Ishikawa (cell line): ENCODE data around the gene STOML1.

Experiments
- CEBPB ChIP-seq: IDR thresholded peaks from 2 replicates; pipeline ENCODE4 v1.6.1; 2012
- CREB1 ChIP-seq: IDR thresholded peaks from 2 replicates; pipeline ENCODE4 v1.6.1; 2012; ENCODE audit warnings: low read depth
- EGR1 ChIP-seq: IDR thresholded peaks from 2 replicates; pipeline ENCODE4 v1.6.1; 2012
- EP300 ChIP-seq: IDR thresholded peaks from 2 replicates; pipeline ENCODE4 v1.6.1; 2012; ENCODE audit warnings: borderline replicate concordance
- FOXM1 ChIP-seq: IDR thresholded peaks from 2 replicates; pipeline ENCODE4 v1.6.1; 2012; ENCODE audit warnings: low read depth, borderline replicate concordance
- MAX ChIP-seq: IDR thresholded peaks from 2 replicates; pipeline ENCODE4 v1.6.1; 2012
- NFIC ChIP-seq: IDR thresholded peaks from 2 replicates; pipeline ENCODE4 v1.6.1; 2012
- RAD21 ChIP-seq: IDR thresholded peaks from 2 replicates; pipeline ENCODE4 v1.6.1; 2012; ENCODE audit warnings: low read depth
- REST ChIP-seq: IDR thresholded peaks from 2 replicates; pipeline ENCODE4 v1.6.1; 2012; ENCODE audit warnings: low read depth, mild to moderate bottlenecking
- TAF1 ChIP-seq: IDR thresholded peaks from 2 replicates; pipeline ENCODE4 v1.6.1; 2012; ENCODE audit warnings: low read depth, mild to moderate bottlenecking
- TCF12 ChIP-seq: IDR thresholded peaks from 2 replicates; pipeline ENCODE4 v1.6.1; 2012; ENCODE audit warnings: low read depth
- TEAD4 ChIP-seq: IDR thresholded peaks from 2 replicates; pipeline ENCODE4 v1.6.1; 2012
- USF1 ChIP-seq: IDR thresholded peaks from 2 replicates; pipeline ENCODE4 v1.6.1; 2012
- YY1 ChIP-seq: IDR thresholded peaks from 2 replicates; pipeline ENCODE4 v1.6.1; 2012; ENCODE audit warnings: low read depth
- ZBTB7A ChIP-seq: IDR thresholded peaks from 2 replicates; pipeline ENCODE4 v1.6.1; 2012; ENCODE audit warnings: low read depth

The STOML1 gene

GRCh38 chr15:73940061-73940981 lies 51.8 kb downstream of the STOML1 start:
- TF ChIP-seq CEBPB = no peak
- TF ChIP-seq MAX = no peak
- no peak for TF ChIP-seq NFIC

GRCh38 chr15:73939138-73939537 lies 53.0 kb downstream of the STOML1 start:
- no peak for TF ChIP-seq CREB1
- no peak for TF ChIP-seq USF1
- TF ChIP-seq ZBTB7A = no peak

GRCh38 chr15:73937726-73938125 lies 54.4 kb downstream of the STOML1 start:
- TF ChIP-seq CEBPB = no peak

GRCh38 chr15:73937296-73937695 lies 54.8 kb downstream of the STOML1 start:
- no peak for TF ChIP-seq FOXM1
- TF ChIP-seq RAD21 = no peak
- TF ChIP-seq CEBPB = no peak
- no peak for TF ChIP-seq TAF1
- no peak for TF ChIP-seq TEAD4
- TF ChIP-seq CREB1 = no peak
- no peak for TF ChIP-seq NFIC
- TF ChIP-seq USF1 = no peak
- no peak for TF ChIP-seq TCF12

GRCh38 chr15:73936588-73937290 lies 55.4 kb downstream of the STOML1 start:
- no peak for TF ChIP-seq EGR1
- TF ChIP-seq NFIC = no peak
- TF ChIP-seq CEBPB = no peak
- TF ChIP-seq YY1 = no peak
- no peak for TF ChIP-seq REST
- TF ChIP-seq MAX = no peak
- TF ChIP-seq TEAD4 = no peak
- no peak for TF ChIP-seq CREB1
- no peak for TF ChIP-seq USF1
- no peak for TF ChIP-seq ZBTB7A
- no peak for TF ChIP-seq EP300
- no peak for TF ChIP-seq RAD21
- no peak for TF ChIP-seq FOXM1
- TF ChIP-seq TAF1 = no peak

- TF ChIP-seq TEAD4 (no peak), TCF12 (no peak), NFIC (no peak), ZBTB7A (no peak), CREB1 (no peak), CEBPB (no peak), REST (no peak), EP300 (no peak), MAX (no peak), FOXM1 (no peak), YY1 (no peak), RAD21 (no peak), USF1 (no peak), EGR1 (no peak)
These were observed 55.9 kb downstream of the STOML1 start for GRCh38 chr15:73936181-73936580.
